K562 treated with DMSO at 1 percent for 4 hours (cell line): ENCODE data around the gene HDAC3. TPM values are rescaled to one million over a fixed set of nuclear protein-coding genes. Genes with fewer than 3 reads are reported as not detected.

Experiments used
- total RNA-seq: library from RNA; unstranded; fragments of 300-600 nt; gene quantifications from 2 replicates; pipeline ENCODE4 v1.2.3, GENCODE V29; 2022; ENCODE audit not compliant: insufficient read depth

HDAC3 gene
- total RNA-seq: 85.2 and 117 TPM in 2 replicates

GRCh38 chr5:141636413-141637122 lies at the start of gene HDAC3, which contains the start of gene RELL2:
TSS of gene HDAC3 (minus strand) at chr5:141636849. CDS start at chr5:141636790, 59 bp downstream.
TSS of gene RELL2 (plus strand) at chr5:141636997. CDS start at chr5:141638226, 1,229 bp downstream.

DNA sequence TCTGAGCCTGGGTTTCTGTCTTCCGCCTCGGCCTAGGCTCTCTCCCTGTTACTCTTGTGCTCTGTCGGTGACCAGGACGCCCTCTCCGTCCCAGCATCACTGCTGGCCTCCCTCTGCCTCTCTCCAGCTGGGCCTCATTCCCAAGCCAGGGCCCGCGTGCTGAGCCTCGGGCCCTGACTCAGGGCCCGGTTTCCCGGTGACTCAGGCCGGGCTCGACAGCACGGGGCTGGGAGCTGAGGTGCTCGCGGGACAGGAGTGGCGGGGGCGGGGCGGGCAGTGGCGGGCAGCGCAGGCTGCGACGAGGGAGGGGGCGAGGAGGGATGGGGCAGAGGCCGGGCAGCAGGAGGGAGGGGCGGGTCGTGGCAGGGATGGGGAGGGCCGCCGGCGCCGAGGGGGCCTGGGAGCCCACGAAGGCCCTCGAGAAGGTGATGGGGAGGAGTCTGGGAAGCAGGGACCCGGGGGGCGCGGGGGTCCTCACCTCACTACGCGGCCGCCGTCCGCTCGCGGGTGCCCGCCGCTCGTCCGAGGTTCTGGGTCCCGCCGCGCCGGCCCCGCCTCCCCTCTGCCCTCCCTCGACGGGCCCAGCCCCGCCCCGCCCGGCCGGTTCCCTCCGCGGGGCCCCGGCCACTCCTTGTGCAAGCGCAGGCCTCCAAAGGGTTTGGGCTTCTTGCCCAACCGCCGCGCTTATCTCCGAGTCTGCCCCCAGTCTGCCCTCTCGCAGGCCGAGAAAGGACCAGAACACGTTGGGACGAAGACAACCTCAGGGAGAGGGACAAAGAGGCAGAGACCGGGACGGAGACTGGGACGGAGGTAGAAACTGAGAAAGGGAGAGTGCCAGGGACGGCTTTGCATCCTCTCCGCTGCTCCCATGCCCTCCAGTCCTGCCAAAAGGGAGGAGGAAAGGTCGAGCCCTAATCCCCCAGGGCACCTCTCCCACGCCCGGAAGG lies 45.3 kb upstream of the HDAC3 start, which contains the start of gene ARAP3:
Gene ARAP3, minus strand, starts transcription at position 536 of the 947 bp plus-strand sequence. CDS start 1,744 bp downstream, outside the sequence.

DNA sequence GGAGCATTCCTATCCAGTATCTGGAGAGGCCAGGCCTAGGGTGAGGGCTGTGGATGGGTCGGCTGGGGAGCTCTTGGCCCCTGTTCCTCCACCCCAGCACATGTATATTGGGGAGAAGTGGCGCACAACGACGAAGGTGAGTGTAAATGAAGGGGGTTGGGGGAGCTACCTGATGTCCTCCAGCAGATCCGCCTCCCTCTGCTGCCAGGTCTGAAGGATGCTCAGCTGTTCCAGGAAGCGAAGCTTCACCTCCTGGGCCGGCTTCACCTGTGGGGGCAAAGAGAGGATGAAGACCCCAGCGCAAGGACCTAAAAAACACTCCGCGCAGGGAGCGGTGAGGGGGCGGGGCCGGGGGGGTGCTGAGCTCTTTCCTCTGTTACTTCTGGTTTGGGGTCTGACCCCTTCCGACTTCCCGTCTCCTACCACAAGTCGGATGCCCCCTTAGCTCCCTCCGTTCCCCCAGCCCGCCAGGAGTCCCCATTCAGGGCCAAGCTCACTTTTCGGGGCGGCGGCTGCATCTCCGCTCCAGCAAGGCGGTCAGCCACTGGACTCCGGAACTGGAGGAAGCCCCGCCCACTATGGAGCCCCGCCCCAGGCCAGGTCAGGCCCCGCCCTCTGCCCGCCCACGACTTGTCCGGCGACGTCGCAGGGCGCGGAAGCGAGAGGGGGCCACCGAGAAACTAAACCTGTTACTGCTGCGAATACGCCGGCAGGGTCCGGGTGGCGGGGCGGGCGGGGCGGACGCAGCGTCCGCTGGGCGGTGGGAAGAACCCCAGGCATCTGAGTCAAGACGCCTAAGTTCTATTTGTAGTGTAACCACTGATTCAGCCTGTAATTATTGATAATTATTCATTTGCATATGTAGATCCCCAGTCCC lies 14.4 kb upstream of the HDAC3 start, which contains the start of gene FCHSD1:
Gene FCHSD1, minus strand, starts transcription at position 568 of the 877 bp plus-strand sequence. Its CDS starts 50 bp downstream, at position 518.

DNA sequence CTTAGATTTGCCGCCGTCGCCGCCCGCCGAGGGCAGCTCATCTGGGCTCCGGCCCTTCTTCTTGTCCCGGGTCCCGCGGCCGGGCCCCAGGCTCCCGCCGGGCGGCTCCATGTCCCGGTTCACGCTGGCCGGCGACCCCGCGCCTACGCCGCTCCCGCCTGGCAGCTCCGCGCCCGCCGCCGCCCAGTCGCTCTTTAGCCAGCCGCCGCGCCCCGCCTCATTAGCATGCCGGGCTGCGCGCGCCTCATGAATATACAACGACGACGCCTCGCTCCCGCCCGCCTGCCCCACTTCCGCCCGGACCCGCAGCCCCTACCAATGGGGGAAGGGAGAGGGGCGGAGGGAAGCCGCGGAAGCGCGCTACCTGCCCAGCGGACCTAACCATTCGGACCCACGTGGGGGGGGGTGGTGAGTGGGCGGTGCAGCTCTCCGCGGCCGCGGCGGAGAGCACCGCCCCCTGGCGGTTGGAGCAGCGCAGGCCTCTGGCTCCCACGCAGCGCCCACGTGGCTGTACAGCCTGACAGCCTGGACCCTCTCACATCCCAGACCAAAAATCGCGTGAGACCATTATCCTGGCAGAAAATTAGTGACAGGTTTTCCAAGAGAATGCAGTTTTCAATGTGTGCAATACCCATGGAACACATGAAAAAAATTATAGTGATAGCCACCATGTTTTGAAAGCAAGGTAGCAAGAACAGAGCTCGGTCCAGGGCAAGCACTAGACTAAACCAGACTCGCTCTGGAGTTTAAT lies 17.7 kb downstream of the HDAC3 start, which contains the start of gene DIAPH1:
Gene DIAPH1, minus strand, starts transcription at position 197 of the 751 bp plus-strand sequence. Its CDS starts 86 bp downstream, at position 111.

Other genes with a start within 250 kb of the HDAC3 start
- gene PCDHGB4, start 249.2 kb downstream of the HDAC3 start, total RNA-seq: 0.21 TPM in 1 of 2 replicates, not detected in the other
- gene PCDHGA8, start 244.2 kb downstream of the HDAC3 start, total RNA-seq: 0.24 TPM in 1 of 2 replicates, not detected in the other
- not detected in 2 replicates for gene PCDHGB5, start 238.9 kb downstream of the HDAC3 start, total RNA-seq
- gene PCDHGA9, start 234.1 kb downstream of the HDAC3 start, total RNA-seq: not detected in 2 replicates
- not detected in 2 replicates for gene PCDHGB6, start 228.8 kb downstream of the HDAC3 start, total RNA-seq
- gene PCDHGA10, start 223.9 kb downstream of the HDAC3 start, total RNA-seq: not detected in 2 replicates
- not detected in 2 replicates for gene PCDHGB7, start 219.2 kb downstream of the HDAC3 start, total RNA-seq
- not detected in 2 replicates for gene PCDHGA11, start 215.8 kb downstream of the HDAC3 start, total RNA-seq
- not detected in 2 replicates for gene PCDHGA12, start 206.3 kb downstream of the HDAC3 start, total RNA-seq
- gene PCDHGC3, start 160.9 kb downstream of the HDAC3 start, total RNA-seq: not detected in 2 replicates
- not detected in 2 replicates for gene PCDHGC4, start 151.8 kb downstream of the HDAC3 start, total RNA-seq
- gene PCDHGC5, start 147.8 kb downstream of the HDAC3 start, total RNA-seq: not detected in 2 replicates
- 152 and 168 TPM in 2 replicates for gene DIAPH1, start 17.8 kb downstream of the HDAC3 start, total RNA-seq
- gene RELL2, start 148 bp upstream of the HDAC3 start, total RNA-seq: 10.2 and 10.3 TPM in 2 replicates
- gene FCHSD1, start 14.6 kb upstream of the HDAC3 start, total RNA-seq: 11.2 and 13.6 TPM in 2 replicates
- 20.1 and 26.7 TPM in 2 replicates for gene ARAP3, start 45.4 kb upstream of the HDAC3 start, total RNA-seq
- gene PCDH1, start 241.6 kb upstream of the HDAC3 start, total RNA-seq: 0.45 and 0.82 TPM in 2 replicates